WTC11 (cell line): ENCODE data around the gene STYXL2. TPM values are rescaled to one million over a fixed set of nuclear protein-coding genes. Genes with fewer than 3 reads are reported as not detected.

Source experiments
- ATAC-seq: fragments of 200-7000 bp; cut with Tn5 transposase; 2 replicates; pipeline ENCODE4 v1.10.0; 2021; ENCODE audit warnings: mild to moderate bottlenecking, moderate library complexity
- CTCF ChIA-PET: fragments of 300-600 bp; sonication (Branson Sonifier 250); formaldehyde crosslinking; loops from one replicate; lab custom pipeline; 2021; ENCODE audit warnings: antibody characterized with exemption; lab: Charles Lee
- POLR2A ChIA-PET: fragments of 350-600 bp; sonication (Branson Sonifier 250); formaldehyde crosslinking; loops from one replicate; lab custom pipeline; 2021; ENCODE audit warnings: antibody characterized with exemption; lab: Charles Lee
- DNase-seq: peaks from one replicate; pipeline ENCODE4 v3.0.0; 2021; ENCODE audit warnings: low spot score
- H3K27ac Mint-ChIP-seq: 2 replicates; pipeline ENCODE4 v1.8.0; 2021; ENCODE audit warnings: mixed read lengths
- H3K27me3 Mint-ChIP-seq: 2 replicates; pipeline ENCODE4 v1.8.0; 2021; ENCODE audit warnings: low read depth, mild to moderate bottlenecking, moderate library complexity, mixed read lengths
- H3K36me3 Mint-ChIP-seq: 2 replicates; pipeline ENCODE4 v1.8.0; 2021; ENCODE audit warnings: mixed read lengths
- H3K4me1 Mint-ChIP-seq: 2 replicates; pipeline ENCODE4 v1.8.0; 2022; ENCODE audit warnings: mixed read lengths
- H3K4me3 Mint-ChIP-seq: 2 replicates; pipeline ENCODE4 v1.8.0; 2021; ENCODE audit warnings: mild to moderate bottlenecking, moderate library complexity, mixed read lengths
- H3K9me3 Mint-ChIP-seq: 2 replicates; pipeline ENCODE4 v1.8.0; 2021; ENCODE audit warnings: mixed read lengths
- ATF3 ChIP-seq: sonication (generic); formaldehyde crosslinking; conservative IDR thresholded peaks from 2 replicates; pipeline ENCODE4 v1.8.1; 2022; ENCODE audit warnings: mild to moderate bottlenecking, missing genetic modification reagents
- CTCF ChIP-seq: fragments of 200-600 bp; IDR thresholded peaks from 2 replicates; pipeline ENCODE4 v1.8.0; 2022; ENCODE audit warnings: antibody characterized with exemption
- GRHL2 ChIP-seq: fragments of 250-450 bp; sonication (Bioruptor Pico); IDR thresholded peaks from 2 replicates; pipeline ENCODE4 v1.8.0; 2022; ENCODE audit warnings: mild to moderate bottlenecking, moderate library complexity; ENCODE audit not compliant: insufficient replicate concordance, severe bottlenecking
- MAX ChIP-seq: sonication (generic); formaldehyde crosslinking; IDR thresholded peaks from 2 replicates; pipeline ENCODE4 v1.8.0; 2022; ENCODE audit warnings: mild to moderate bottlenecking, missing genetic modification reagents
- NFE2L1 ChIP-seq: sonication (generic); formaldehyde crosslinking; IDR thresholded peaks from 2 replicates; pipeline ENCODE4 v1.8.1; 2023; ENCODE audit warnings: missing genetic modification reagents
- PRRX2 ChIP-seq: fragments of 250-450 bp; sonication (Bioruptor Pico); IDR thresholded peaks from 2 replicates; pipeline ENCODE4 v1.8.0; 2021; ENCODE audit warnings: mild to moderate bottlenecking
- RELA ChIP-seq: sonication (generic); formaldehyde crosslinking; IDR thresholded peaks from 2 replicates; pipeline ENCODE4 v1.8.1; 2022; ENCODE audit warnings: missing genetic modification reagents, mild to moderate bottlenecking, borderline replicate concordance
- STAT6 ChIP-seq: sonication (generic); formaldehyde crosslinking; conservative IDR thresholded peaks from 2 replicates; pipeline ENCODE4 v1.8.1; 2023; ENCODE audit warnings: mild to moderate bottlenecking, low read depth, missing genetic modification reagents, moderate library complexity
- TEAD1 ChIP-seq: sonication (generic); formaldehyde crosslinking; IDR thresholded peaks from 2 replicates; pipeline ENCODE4 v1.8.0; 2022; ENCODE audit warnings: mild to moderate bottlenecking, missing genetic modification reagents
- ZNF138 ChIP-seq: sonication (generic); formaldehyde crosslinking; conservative IDR thresholded peaks from 2 replicates; pipeline ENCODE4 v1.8.1; 2022; ENCODE audit warnings: mild to moderate bottlenecking, moderate library complexity, missing genetic modification reagents
- ZNF263 ChIP-seq: sonication (generic); formaldehyde crosslinking; IDR thresholded peaks from 2 replicates; pipeline ENCODE4 v1.8.1; 2022; ENCODE audit warnings: low read depth, mild to moderate bottlenecking, moderate library complexity, missing genetic modification reagents
- total RNA-seq: library from RNA; stranded (reverse); gene quantifications from 3 replicates; pipeline ENCODE4 v1.2.3, GENCODE V29; 2021
- TF ChIP-seq, protein P1 (sequence below): sonication (generic); formaldehyde crosslinking; IDR thresholded peaks from 2 replicates; pipeline ENCODE4 v1.8.1; 2023; ENCODE audit warnings: mild to moderate bottlenecking, missing genetic modification reagents
- TF ChIP-seq, protein P2 (sequence below): sonication (generic); formaldehyde crosslinking; IDR thresholded peaks from 2 replicates; pipeline ENCODE4 v1.8.1; 2022; ENCODE audit warnings: mild to moderate bottlenecking, missing genetic modification reagents, moderate library complexity, borderline replicate concordance

The STYXL2 gene
- total RNA-seq, 1 experiment from 2014 or later, result 0.59 TPM

GRCh38 chr1:167052389-167052788, 41.5 kb upstream of the STYXL2 start:
- Mint-ChIP-seq H3K27me3 (peaks cover 4% of the 10 kb centered on the region; the same call in 1 of the 2 replicates), H3K27ac (no peak overlapping the region), H3K4me1 (0 out of 2 replicates have a peak, but pooled peaks cover 3% of the 10 kb centered on the region), H3K9me3 (0 out of 2 replicates have a peak, but pooled peaks cover 2% of the 10 kb centered on the region), H3K36me3 (no peaks in the 10 kb centered on the region), H3K4me3 (no peak overlapping the region)
- peak; percentile 92 for ATAC-seq
- peak; percentile 67 for DNase-seq
- peak; percentile 64 for TF ChIP-seq CTCF
- TF ChIP-seq TEAD1 (CRISPR knock-in tag), result 0 out of 2 replicates have a peak, but pooled peaks have one; percentile 30
- no peak for TF ChIP-seq NFE2L1 (CRISPR knock-in tag)
- TF ChIP-seq MAX (CRISPR knock-in tag), result peak; percentile 56; the same call in 1 of the 2 replicates
- ChIA-PET POLR2A (no interaction called here), CTCF (interaction anchor here (1.2 to 11.5 kb wide), 3 partner anchors 9 to 141 kb away, joined by 4 to 400 read pairs (median 7); no protein-coding TSS in a partner anchor)

GRCh38 chr1:167054531-167054930, 39.3 kb upstream of the STYXL2 start:
- CTCF ChIA-PET, result interaction anchor here (1.0 to 11.5 kb wide), 3 partner anchors 10 to 171 kb away, joined by 3 to 400 read pairs (median 9); no protein-coding TSS in a partner anchor

More at GRCh38 chr1:167054531-167054930, 39.3 kb upstream of the STYXL2 start:
- peaks cover 4% of the 10 kb centered on the region; the same call in 1 of the 2 replicates for H3K27me3 Mint-ChIP-seq
- peaks cover 14% of the 10 kb centered on the region for H3K4me1 Mint-ChIP-seq
- DNase-seq (no peak), ATAC-seq (no peak)
- H3K4me3 Mint-ChIP-seq, result no peak overlapping the region
- no peaks in the 10 kb centered on the region for H3K9me3 Mint-ChIP-seq
- H3K27ac Mint-ChIP-seq, result no peak overlapping the region
- H3K36me3 Mint-ChIP-seq, result no peaks in the 10 kb centered on the region
- TF ChIP-seq PRRX2, result no peak
- no peak for TF ChIP-seq ZNF138
- TF ChIP-seq GRHL2, result no peak
- TF ChIP-seq STAT6 (CRISPR knock-in tag), result no peak
- TF ChIP-seq, protein P1, sequence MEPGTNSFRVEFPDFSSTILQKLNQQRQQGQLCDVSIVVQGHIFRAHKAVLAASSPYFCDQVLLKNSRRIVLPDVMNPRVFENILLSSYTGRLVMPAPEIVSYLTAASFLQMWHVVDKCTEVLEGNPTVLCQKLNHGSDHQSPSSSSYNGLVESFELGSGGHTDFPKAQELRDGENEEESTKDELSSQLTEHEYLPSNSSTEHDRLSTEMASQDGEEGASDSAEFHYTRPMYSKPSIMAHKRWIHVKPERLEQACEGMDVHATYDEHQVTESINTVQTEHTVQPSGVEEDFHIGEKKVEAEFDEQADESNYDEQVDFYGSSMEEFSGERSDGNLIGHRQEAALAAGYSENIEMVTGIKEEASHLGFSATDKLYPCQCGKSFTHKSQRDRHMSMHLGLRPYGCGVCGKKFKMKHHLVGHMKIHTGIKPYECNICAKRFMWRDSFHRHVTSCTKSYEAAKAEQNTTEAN (CRISPR knock-in tag), result no peak
- no peak for TF ChIP-seq RELA (CRISPR knock-in tag)
- no peak for TF ChIP-seq ZNF263 (CRISPR knock-in tag)
- TF ChIP-seq, protein P2, sequence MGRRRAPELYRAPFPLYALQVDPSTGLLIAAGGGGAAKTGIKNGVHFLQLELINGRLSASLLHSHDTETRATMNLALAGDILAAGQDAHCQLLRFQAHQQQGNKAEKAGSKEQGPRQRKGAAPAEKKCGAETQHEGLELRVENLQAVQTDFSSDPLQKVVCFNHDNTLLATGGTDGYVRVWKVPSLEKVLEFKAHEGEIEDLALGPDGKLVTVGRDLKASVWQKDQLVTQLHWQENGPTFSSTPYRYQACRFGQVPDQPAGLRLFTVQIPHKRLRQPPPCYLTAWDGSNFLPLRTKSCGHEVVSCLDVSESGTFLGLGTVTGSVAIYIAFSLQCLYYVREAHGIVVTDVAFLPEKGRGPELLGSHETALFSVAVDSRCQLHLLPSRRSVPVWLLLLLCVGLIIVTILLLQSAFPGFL (CRISPR knock-in tag), result no peak
- no peak for TF ChIP-seq ATF3 (CRISPR knock-in tag)
- TF ChIP-seq, all 79 proteins: peak for 0
- POLR2A ChIA-PET, result no interaction called here
